Myocyte (in vitro differentiated cells): ENCODE results near the gene C3orf22. TPM values are rescaled to one million over a fixed set of nuclear protein-coding genes. Genes with fewer than 3 reads are reported as not detected.
"Not testable (repeated sequence)": the region's sequence is repeated elsewhere in the genome, so short reads cannot be mapped to it uniquely, and the experiment has no call there.

Experiments used
- DNase-seq: peaks from one replicate; pipeline ENCODE4 v3.0.0-alpha.2; 2012; ENCODE audit warnings: low read depth
- total RNA-seq: library from RNA; depleted of rRNA; stranded (reverse); fragments of >200 nt; gene quantifications from 2 replicates; pipeline ENCODE4 v1.2.3, GENCODE V29; 2014

The C3orf22 gene
- total RNA-seq, 1 donor from 2014 or later, result not detected

DNA sequence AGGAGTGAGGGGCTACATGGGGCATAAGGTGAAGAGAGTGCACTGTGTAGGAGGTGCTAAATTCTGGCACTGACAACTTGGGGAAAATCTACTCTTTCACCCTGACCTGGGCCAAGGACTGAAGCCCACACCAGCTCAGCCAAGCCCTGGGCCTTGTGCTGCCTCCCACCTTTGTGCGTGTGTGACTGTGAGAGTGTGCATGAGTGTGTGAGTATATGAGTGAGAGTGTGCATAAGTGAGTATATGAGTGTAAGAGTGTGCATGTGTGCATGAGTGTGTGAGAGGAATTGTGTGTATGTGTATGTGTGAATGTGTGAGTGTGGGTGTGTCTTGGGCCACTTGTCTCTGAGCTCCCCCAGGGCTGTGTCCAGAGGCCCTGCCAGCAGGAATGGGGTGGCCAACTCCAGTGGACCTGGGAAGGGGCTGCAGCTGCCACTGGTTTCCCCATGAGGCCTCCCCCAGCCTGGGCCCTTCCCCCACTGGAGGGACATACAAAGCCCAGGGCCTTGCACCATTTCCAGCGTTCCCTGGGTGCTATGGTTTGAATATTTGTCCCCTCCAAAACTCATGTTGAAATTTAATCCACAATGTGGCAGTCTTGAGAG, 15.2 kb downstream of the C3orf22 start:
- no peak for DNase-seq

DNA sequence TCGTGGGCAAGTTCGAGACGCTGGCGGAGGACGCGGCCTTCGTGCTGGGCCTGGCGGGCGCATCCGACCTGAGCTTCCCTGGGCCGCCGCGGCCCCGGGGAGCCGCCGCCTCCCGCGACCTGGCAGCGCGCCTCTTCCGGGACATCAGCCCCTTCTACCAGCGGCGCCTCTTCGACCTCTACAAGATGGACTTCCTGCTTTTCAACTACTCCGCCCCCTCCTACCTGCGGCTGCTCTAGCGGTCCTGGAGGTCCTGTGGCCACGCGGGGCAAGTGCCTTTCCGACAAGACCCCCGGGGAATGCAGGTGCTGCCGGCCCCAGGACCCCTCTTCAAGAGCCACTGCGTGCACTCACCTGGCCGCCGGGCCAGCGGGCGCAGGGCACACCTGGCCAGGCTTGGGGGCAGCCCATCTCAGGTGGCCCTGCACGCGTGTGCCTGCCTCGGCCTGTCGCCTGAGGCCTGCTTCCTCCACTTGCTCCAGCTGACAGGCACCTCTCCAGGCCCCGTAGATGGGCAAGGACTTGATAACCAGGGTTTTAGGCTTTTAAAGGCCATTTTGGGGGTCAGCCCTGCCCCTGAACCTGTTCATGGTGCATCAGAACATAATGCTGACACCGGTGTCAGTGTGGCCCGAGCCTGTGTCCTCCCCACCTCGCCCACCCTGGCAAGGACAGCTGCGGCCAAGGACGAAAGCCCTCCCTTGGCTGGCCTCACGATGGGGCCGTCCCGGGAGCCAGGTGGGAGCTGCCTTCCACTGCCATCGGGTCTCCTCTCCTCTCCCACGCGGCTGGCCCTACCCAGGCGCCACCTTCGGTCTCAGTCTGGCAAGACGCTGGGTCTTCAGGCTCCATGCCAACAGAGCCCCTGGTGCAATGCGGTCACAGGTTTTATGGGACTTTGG, 16.1 kb downstream of the C3orf22 start:
- no peak for DNase-seq

DNA sequence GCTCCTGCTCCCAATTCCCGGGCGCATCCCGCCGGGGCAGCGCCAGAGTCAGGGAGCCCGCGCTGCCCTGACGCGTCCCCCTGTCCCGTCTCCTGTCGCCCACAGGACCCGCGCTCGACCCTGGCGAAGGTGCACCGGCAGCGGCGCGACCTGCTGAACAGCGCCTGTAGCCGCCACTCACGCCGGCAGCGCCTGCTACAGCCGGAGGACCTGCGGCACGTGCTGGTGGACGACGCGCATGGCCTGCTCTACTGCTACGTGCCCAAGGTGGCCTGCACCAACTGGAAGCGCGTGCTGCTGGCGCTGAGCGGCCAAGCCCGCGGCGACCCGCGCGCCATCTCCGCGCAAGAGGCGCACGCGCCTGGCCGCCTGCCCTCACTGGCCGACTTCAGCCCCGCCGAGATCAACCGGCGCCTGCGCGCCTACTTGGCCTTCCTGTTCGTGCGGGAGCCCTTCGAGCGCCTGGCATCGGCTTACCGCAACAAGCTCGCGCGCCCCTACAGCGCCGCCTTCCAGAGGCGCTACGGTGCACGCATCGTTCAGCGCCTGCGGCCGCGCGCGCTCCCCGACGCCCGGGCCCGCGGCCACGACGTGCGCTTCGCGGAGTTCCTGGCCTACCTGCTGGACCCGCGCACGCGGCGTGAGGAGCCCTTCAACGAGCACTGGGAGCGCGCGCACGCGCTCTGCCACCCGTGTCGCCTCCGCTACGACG, 16.9 kb downstream of the C3orf22 start:
- DNase-seq, result no peak

- DNase-seq, result no peak
Measured at GRCh38 chr3:126540951-126541627, 17.6 kb downstream of the C3orf22 start.

DNA sequence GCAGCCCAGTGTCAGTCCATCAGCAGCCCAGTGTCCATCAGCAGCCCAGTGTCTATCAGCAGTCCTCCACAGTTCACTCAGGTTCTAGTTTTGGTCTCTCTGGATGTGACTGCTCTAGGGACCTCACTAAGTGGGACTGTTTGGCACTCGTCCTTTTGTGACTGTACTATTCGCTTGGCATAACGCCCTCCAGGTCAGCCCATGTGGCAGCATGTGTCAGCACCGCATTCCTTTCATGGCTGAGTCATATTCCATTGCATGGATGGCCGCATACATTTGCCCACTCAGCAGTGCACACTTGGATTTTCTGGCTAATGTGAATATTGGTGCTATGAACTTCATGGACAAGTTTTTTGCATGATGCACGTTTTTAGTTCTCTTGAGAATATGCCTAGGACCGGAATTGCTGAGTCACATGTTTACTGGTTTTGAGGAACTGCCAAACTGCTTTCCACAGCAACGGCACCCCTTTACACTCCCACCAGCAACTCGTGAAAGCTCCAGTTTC, 18.3 kb downstream of the C3orf22 start:
- peak; percentile 84 for DNase-seq

DNA sequence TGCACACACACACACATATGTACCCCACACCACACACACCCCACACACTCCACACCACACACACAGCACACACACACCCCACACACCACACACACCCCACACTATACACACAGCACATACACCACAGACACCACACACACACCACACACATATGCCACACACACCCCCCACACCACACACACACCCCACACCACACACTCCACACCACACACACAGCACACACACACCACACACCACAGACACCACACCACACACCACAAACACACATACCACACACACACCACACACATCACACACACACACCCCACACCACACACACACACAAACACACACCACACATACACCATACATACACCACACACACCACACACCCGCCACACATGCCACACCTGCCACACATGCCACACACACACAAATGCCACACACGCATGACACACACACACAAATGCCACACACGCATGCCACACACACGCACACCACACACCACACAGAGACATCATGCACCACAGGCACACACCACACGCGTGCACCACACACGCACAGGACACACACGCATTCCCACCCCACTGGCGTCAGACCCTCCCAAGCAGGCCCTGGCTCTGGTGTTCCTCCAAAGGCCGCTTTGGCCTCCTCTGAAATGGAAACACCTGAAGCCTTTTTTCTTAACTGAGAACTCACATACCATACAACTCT, 19.0 kb downstream of the C3orf22 start:
- no peak for DNase-seq

- DNase-seq, result no peak
Measured at GRCh38 chr3:126538966-126539365, 19.8 kb downstream of the C3orf22 start.

- DNase-seq, result peak; percentile 61
Measured at GRCh38 chr3:126538316-126538715, 20.4 kb downstream of the C3orf22 start.

DNA sequence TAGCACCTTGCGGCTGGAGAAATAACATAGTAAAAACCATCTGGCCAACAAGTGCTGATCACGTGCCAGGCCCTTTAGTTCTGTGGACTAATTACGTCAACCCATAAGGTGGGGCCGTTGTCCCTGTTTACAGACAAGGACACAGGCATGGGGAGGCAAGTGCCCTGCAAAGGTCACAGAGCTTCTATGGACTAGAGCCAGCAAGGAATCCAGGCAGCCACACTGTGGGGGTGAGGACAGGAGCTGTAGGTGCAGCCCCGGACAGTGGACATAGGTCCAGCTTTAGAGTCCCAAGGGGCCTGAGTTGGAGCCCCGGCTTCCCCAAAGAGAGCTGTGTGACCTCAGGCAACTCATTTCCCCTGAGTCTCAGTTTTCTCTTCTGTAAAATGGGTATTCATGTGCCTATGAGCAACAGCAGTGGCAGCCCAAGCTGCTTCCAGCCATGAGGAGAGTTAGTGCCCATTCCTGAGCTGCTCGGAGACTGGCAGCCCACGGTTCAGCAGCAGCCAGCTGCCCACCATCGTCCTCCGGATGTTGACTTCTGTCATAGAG, 20.9 kb downstream of the C3orf22 start:
- no peak for DNase-seq

DNA sequence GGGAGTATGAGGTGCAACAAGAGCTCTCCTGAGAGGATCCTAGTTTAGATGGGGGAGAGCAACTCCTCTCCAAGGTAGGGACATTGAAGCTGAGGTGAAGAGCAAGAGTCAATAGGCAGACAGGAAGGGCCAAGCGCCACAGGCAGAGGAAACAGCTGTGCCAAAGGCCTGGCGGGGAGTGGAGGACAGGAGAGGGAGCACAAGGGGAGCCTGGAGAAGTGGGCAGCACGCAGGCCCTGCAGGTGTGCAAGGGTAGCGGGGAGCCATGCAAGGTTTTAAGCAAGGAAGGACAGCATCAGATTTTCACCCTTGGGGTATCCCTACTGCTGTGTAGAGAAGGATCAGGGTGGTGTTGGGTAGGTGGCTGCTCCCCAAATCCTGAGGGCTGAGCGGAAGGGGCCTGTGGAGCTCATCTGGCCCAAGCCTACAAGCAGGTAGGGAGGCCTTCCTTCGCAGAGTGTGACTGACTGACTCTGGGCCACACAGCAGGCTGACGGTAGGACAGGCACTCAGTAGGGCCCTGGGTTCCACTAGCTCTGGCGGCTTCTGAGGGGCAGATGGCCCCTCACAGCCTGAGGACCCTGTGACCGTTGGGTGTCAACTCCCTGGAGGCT, 21.5 kb downstream of the C3orf22 start:
- no peak for DNase-seq

- no peak for DNase-seq
Measured at GRCh38 chr3:126536126-126536525, 22.6 kb downstream of the C3orf22 start.

DNA sequence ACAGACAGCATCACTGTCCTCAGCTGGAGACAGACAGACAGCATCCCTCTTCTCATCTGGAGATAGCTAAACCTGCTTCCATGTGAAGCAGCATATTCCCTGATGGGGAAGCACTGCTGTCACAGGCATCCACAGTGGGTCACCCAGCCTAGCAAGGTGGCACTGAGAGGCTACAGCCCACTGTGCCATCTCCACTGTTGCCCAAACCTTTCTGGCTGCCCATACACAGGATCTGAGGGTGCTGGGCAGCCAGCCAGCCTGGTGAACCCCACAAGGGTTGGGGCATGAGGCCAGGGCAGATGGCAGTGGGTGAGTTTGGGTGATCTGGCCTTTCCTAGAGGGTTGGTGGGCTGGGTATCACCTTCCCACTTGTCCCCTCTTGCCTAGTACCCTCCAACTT, 23.1 kb downstream of the C3orf22 start:
- DNase-seq, result no peak

DNA sequence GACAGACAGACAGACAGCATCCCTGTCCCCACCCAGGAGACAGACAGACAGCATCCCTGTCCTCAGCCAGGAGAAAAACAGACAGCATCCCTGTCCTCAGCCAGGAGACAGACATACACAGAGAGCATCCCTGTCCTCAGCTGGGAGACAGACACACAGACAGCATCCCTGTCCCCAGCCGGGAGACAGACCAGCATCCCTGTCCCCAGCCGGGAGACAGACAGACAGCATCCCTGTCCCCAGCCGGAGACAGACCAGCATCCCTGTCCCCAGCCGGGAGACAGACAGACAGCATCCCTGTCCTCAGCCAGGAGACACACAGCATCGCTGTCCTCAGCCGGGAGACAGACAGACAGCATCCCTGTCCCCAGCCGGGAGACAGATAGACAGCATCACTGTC, 24.0 kb downstream of the C3orf22 start:
- DNase-seq, result not testable (repeated sequence)

- DNase-seq, result no peak
Measured at GRCh38 chr3:126533506-126533905, 25.2 kb downstream of the C3orf22 start.

- DNase-seq, result no peak
Measured at GRCh38 chr3:126531051-126531330, 27.7 kb downstream of the C3orf22 start.

GRCh38 chr3:126530171-126531050, 28.3 kb downstream of the C3orf22 start:
- DNase-seq, result peak; percentile 61

- no peak for DNase-seq
Measured at GRCh38 chr3:126529585-126530170, 29.1 kb downstream of the C3orf22 start.

- no peak for DNase-seq
Measured at GRCh38 chr3:126528800-126529541, 29.8 kb downstream of the C3orf22 start.
